PC-9 (cell line): Measurements from ENCODE around the gene ABLIM2. TPM values are rescaled to one million over a fixed set of nuclear protein-coding genes. Genes with fewer than 3 reads are reported as not detected.
A peak's percentile ranks its signal among the peaks of the same experiment; 100 is the strongest.

Source experiments
- BruUV-seq: library from RNA; stranded (reverse); fragments of 400-500 nt; replicated peaks from 2 replicates; lab custom pipeline; 2021; lab: Mats Ljungman, UMichigan
- CTCF ChIA-PET: fragments of 300-600 bp; sonication (Branson Sonifier 250); formaldehyde crosslinking; loops from one replicate; lab custom pipeline; 2022; ENCODE audit warnings: antibody characterized with exemption; lab: Charles Lee
- POLR2A ChIA-PET: fragments of 300-600 bp; sonication (Branson Sonifier 250); formaldehyde crosslinking; loops from one replicate; lab custom pipeline; 2022; ENCODE audit warnings: antibody characterized with exemption; ENCODE audit not compliant: unreplicated experiment; lab: Charles Lee
- DNase-seq, 2 experiments: peaks; one replicate each; pipeline versions ENCODE4 v3.0.0 to v3.0.0-alpha.2; 2015 to 2022; ENCODE audit warnings: mixed read lengths in 1 of 2
- H2AFZ ChIP-seq: fragments of 200-600 bp; sonication (generic); 2 replicates; pipeline ENCODE4 v1.8.1; 2017; ENCODE audit warnings: antibody characterized with exemption
- H3F3A ChIP-seq: fragments of 200-600 bp; sonication (generic); 2 replicates; pipeline ENCODE4 v1.8.1; 2017; ENCODE audit warnings: antibody characterized with exemption, mild to moderate bottlenecking, low read depth; ENCODE audit not compliant: insufficient read depth
- H3K27ac ChIP-seq: fragments of 200-600 bp; sonication (generic); 2 replicates; pipeline ENCODE4 v1.6.1; 2016; ENCODE audit warnings: mixed run types
- H3K27me3 ChIP-seq: fragments of 200-600 bp; sonication (generic); 2 replicates; pipeline ENCODE4 v1.6.1; 2016; ENCODE audit warnings: low read depth, mixed run types; ENCODE audit not compliant: insufficient read depth
- H3K36me3 ChIP-seq: fragments of 200-600 bp; sonication (generic); 2 replicates; pipeline ENCODE4 v1.6.1; 2016; ENCODE audit warnings: low read depth, mixed run types
- H3K4me1 ChIP-seq: fragments of 200-600 bp; sonication (generic); replicated peaks from 2 replicates; pipeline ENCODE4 v1.6.1; 2016; ENCODE audit warnings: mixed run types; ENCODE audit not compliant: insufficient read depth
- H3K4me2 ChIP-seq: fragments of 200-600 bp; sonication (generic); 2 replicates; pipeline ENCODE4 v1.6.1; 2017; ENCODE audit warnings: mixed run types
- H3K4me3 ChIP-seq: fragments of 200-600 bp; sonication (generic); 2 replicates; pipeline ENCODE4 v1.6.1; 2016; ENCODE audit warnings: mixed run types
- H3K79me2 ChIP-seq: fragments of 200-600 bp; sonication (generic); 2 replicates; pipeline ENCODE4 v1.6.1; 2017; ENCODE audit warnings: low read depth, mixed run types
- H3K9me2 ChIP-seq: fragments of 200-600 bp; sonication (generic); 2 replicates; pipeline ENCODE4 v1.8.1; 2017; ENCODE audit warnings: mild to moderate bottlenecking; ENCODE audit not compliant: insufficient read depth
- H3K9me3 ChIP-seq: fragments of 200-600 bp; sonication (generic); 2 replicates; pipeline ENCODE4 v1.8.1; 2016; ENCODE audit warnings: low read depth; ENCODE audit not compliant: insufficient read depth
- H4K20me1 ChIP-seq: fragments of 200-600 bp; sonication (generic); 2 replicates; pipeline ENCODE4 v1.8.1; 2017; ENCODE audit not compliant: insufficient read depth
- CTCF ChIP-seq: fragments of 200-600 bp; sonication (generic); conservative IDR thresholded peaks from 2 replicates; pipeline ENCODE4 v1.6.1; 2017; ENCODE audit warnings: mixed run types, antibody characterized with exemption, mild to moderate bottlenecking, moderate library complexity
- EZH2 ChIP-seq: fragments of 200-600 bp; sonication (generic); IDR thresholded peaks from 2 replicates; pipeline ENCODE4 v1.8.0; 2017; ENCODE audit warnings: antibody characterized with exemption, low read depth
- intact Hi-C: fragments of 100-400 bp; cut with micrococcal nuclease; formaldehyde crosslinking; loops from one replicate; pipeline ENCODE4 v1.10.0; 2022; ENCODE audit not compliant: unreplicated experiment
- total RNA-seq: library from RNA; stranded (reverse); gene quantifications from 2 replicates; pipeline ENCODE4 v1.2.3, GENCODE V29; 2021

Gene ABLIM2
- total RNA-seq, 1 experiment from 2014 or later = 1.6 TPM

GRCh38 chr4:8019396-8020365 lies 138.9 kb downstream of the ABLIM2 start:
- ChIA-PET POLR2A (interaction anchor here (0.6 to 0.7 kb wide), 3 partner anchors 64 to 185 kb away, joined by 3 to 5 read pairs (median 5); no protein-coding TSS in a partner anchor), CTCF (interaction anchor here (0.7 kb wide), 1 partner anchor 218 kb away, joined by 21 read pairs; no protein-coding TSS in a partner anchor)
- no peaks in the 10 kb centered on the region for H3K79me2 ChIP-seq
- peak overlapping the region; percentile 59 for H3K4me2 ChIP-seq
- peak; percentile 64 to 65 for DNase-seq
- intact Hi-C loops = loop anchor here (10.0 kb wide), 1 partner anchor 385 kb away; no protein-coding TSS in a partner anchor
- no peaks in the 10 kb centered on the region for H4K20me1 ChIP-seq
- no peaks in the 10 kb centered on the region for H3K9me3 ChIP-seq
- H3K27me3 ChIP-seq = no peaks in the 10 kb centered on the region
- no peak overlapping the region for H3K27ac ChIP-seq
- TSS peak; percentile 85 for BruUV-seq
- TF ChIP-seq EZH2 = no peak
- TF ChIP-seq CTCF = no peak
- no peak overlapping the region for H3K4me3 ChIP-seq
- H3F3A ChIP-seq = no peaks in the 10 kb centered on the region
- no peaks in the 10 kb centered on the region for H3K9me2 ChIP-seq
- H2AFZ ChIP-seq = no peak overlapping the region
- H3K36me3 ChIP-seq = no peaks in the 10 kb centered on the region
- peaks cover 10% of the 10 kb centered on the region; the same call in 1 of the 2 replicates for H3K4me1 ChIP-seq

- ChIA-PET CTCF (interaction anchor here (0.5 kb wide), 1 partner anchor 1190 kb away, joined by 3 read pairs; no protein-coding TSS in a partner anchor), POLR2A (no interaction called here)
- Histone ChIP-seq H2AFZ (no peak overlapping the region), H3K36me3 (no peaks in the 10 kb centered on the region), H4K20me1 (no peaks in the 10 kb centered on the region), H3F3A (peaks cover 4% of the 10 kb centered on the region; the same call in 1 of the 2 replicates), H3K79me2 (no peaks in the 10 kb centered on the region), H3K4me2 (no peak overlapping the region), H3K9me2 (no peaks in the 10 kb centered on the region), H3K9me3 (no peaks in the 10 kb centered on the region), H3K27me3 (no peaks in the 10 kb centered on the region), H3K4me1 (peaks cover 10% of the 10 kb centered on the region; the same call in 1 of the 2 replicates), H3K27ac (no peak overlapping the region), H3K4me3 (no peak overlapping the region)
- DNase-seq = no peak
- BruUV-seq = no TSS peak
- intact Hi-C loops = no loop called here
- no peak for TF ChIP-seq CTCF
- no peak for TF ChIP-seq EZH2
Observed at GRCh38 chr4:8016527-8016926, 142.1 kb downstream of the ABLIM2 start.

- H2AFZ ChIP-seq = no peak overlapping the region
- no peaks in the 10 kb centered on the region for H3K27me3 ChIP-seq
Observed at GRCh38 chr4:8015512-8015911, 143.1 kb downstream of the ABLIM2 start.

More at GRCh38 chr4:8015512-8015911, 143.1 kb downstream of the ABLIM2 start:
- H3K79me2 ChIP-seq = no peaks in the 10 kb centered on the region
- peak overlapping the region; percentile 54 for H3K4me2 ChIP-seq
- ChIA-PET CTCF (no interaction called here), POLR2A (interaction anchor here (0.7 to 0.8 kb wide), 2 partner anchors 70 to 568 kb away, joined by 6 to 10 read pairs; no protein-coding TSS in a partner anchor)
- BruUV-seq = no TSS peak
- TF ChIP-seq EZH2 = no peak
- TF ChIP-seq CTCF = peak; percentile 51
- H3K4me3 ChIP-seq = no peak overlapping the region
- H4K20me1 ChIP-seq = no peaks in the 10 kb centered on the region
- H3F3A ChIP-seq = peaks cover 4% of the 10 kb centered on the region; the same call in 1 of the 2 replicates
- intact Hi-C loops = no loop called here
- no peaks in the 10 kb centered on the region for H3K9me2 ChIP-seq
- no peaks in the 10 kb centered on the region for H3K36me3 ChIP-seq
- no peak for DNase-seq
- H3K27ac ChIP-seq = no peak overlapping the region
- no peaks in the 10 kb centered on the region for H3K9me3 ChIP-seq
- H3K4me1 ChIP-seq = peaks cover 9% of the 10 kb centered on the region; the same call in 1 of the 2 replicates
